Astrocyte (in vitro differentiated cells and primary cell): ENCODE measurements around the gene FILIP1L. TPM values are rescaled to one million over a fixed set of nuclear protein-coding genes. Genes with fewer than 3 reads are reported as not detected.

Experiments
- DNase-seq: peaks from one replicate; pipeline ENCODE4 v3.0.0-alpha.2; 2010; ENCODE audit warnings: low read depth
- FAIRE-seq: peaks from 2 replicates; lab custom pipeline; 2011; peaks lifted over from hg19 to GRCh38; lab: Jason Lieb, UNC
- H2AFZ ChIP-seq: 2 replicates; pipeline ENCODE4 v1.6.0; 2012; ENCODE audit warnings: low read depth, low read length, inconsistent platforms
- H3K27ac ChIP-seq: 2 replicates; pipeline ENCODE4 v1.5.1; 2011; ENCODE audit warnings: low read depth, low read length, inconsistent platforms
- H3K27me3 ChIP-seq: 2 replicates; pipeline ENCODE4 v1.6.0; 2011; ENCODE audit warnings: low read length, inconsistent platforms; ENCODE audit not compliant: insufficient read depth
- H3K36me3 ChIP-seq: 2 replicates; pipeline ENCODE4 v1.5.1; 2011; ENCODE audit warnings: low read length, inconsistent platforms; ENCODE audit not compliant: insufficient read depth
- H3K4me1 ChIP-seq: 2 replicates; pipeline ENCODE4 v1.5.1; 2011; ENCODE audit warnings: low read length, inconsistent platforms; ENCODE audit not compliant: insufficient read depth
- H3K4me2 ChIP-seq: 2 replicates; pipeline ENCODE4 v1.6.0; 2012; ENCODE audit warnings: low read length, inconsistent platforms
- H3K4me3 ChIP-seq: 2 replicates; pipeline ENCODE4 v1.5.1; 2011; ENCODE audit warnings: low read depth, mild to moderate bottlenecking, low read length, inconsistent platforms; ENCODE audit not compliant: insufficient read depth
- H3K79me2 ChIP-seq: 2 replicates; pipeline ENCODE4 v1.6.0; 2012; ENCODE audit warnings: mild to moderate bottlenecking, low read length, inconsistent platforms; ENCODE audit not compliant: insufficient read depth
- H3K9ac ChIP-seq: 2 replicates; pipeline ENCODE4 v1.6.0; 2012; ENCODE audit warnings: mild to moderate bottlenecking, low read length, inconsistent platforms
- H3K9me3 ChIP-seq: 2 replicates; pipeline ENCODE4 v1.5.1; 2012; ENCODE audit warnings: low read depth, mild to moderate bottlenecking, low read length, inconsistent platforms; ENCODE audit not compliant: insufficient read depth
- H4K20me1 ChIP-seq: 2 replicates; pipeline ENCODE4 v1.6.0; 2012; ENCODE audit warnings: low read length, inconsistent platforms; ENCODE audit not compliant: insufficient read depth
- H3K27ac Mint-ChIP-seq: one replicate; pipeline ENCODE4 v1.8.0; 2021; ENCODE audit warnings: mild to moderate bottlenecking, mixed read lengths; ENCODE audit not compliant: unreplicated experiment
- H3K27me3 Mint-ChIP-seq: one replicate; pipeline ENCODE4 v1.8.0; 2021; ENCODE audit warnings: low read depth, mixed read lengths; ENCODE audit not compliant: unreplicated experiment
- H3K36me3 Mint-ChIP-seq: one replicate; pipeline ENCODE4 v1.8.0; 2021; ENCODE audit warnings: low read depth, mixed read lengths; ENCODE audit not compliant: unreplicated experiment
- H3K4me1 Mint-ChIP-seq: one replicate; pipeline ENCODE4 v1.8.0; 2021; ENCODE audit warnings: low read depth, mixed read lengths; ENCODE audit not compliant: unreplicated experiment
- H3K4me3 Mint-ChIP-seq: one replicate; pipeline ENCODE4 v1.8.0; 2021; ENCODE audit warnings: mild to moderate bottlenecking, moderate library complexity, mixed read lengths; ENCODE audit not compliant: unreplicated experiment
- H3K9me3 Mint-ChIP-seq: one replicate; pipeline ENCODE4 v1.8.0; 2021; ENCODE audit warnings: mild to moderate bottlenecking, mixed read lengths; ENCODE audit not compliant: unreplicated experiment
- CTCF ChIP-seq: IDR thresholded peaks from 2 replicates; pipeline ENCODE4 v1.5.1; 2011; ENCODE audit warnings: low read depth, mild to moderate bottlenecking, inconsistent platforms, low read length, moderate library complexity; ENCODE audit not compliant: insufficient read depth
- EZH2 ChIP-seq: IDR thresholded peaks from 2 replicates; pipeline ENCODE4 v1.6.1; 2012; ENCODE audit warnings: mild to moderate bottlenecking, low read length, inconsistent platforms; ENCODE audit not compliant: insufficient read depth
- total RNA-seq: library from RNA; stranded (reverse); gene quantifications from 2 replicates; pipeline ENCODE4 v1.2.1, GENCODE V29; 2021

FILIP1L gene
- total RNA-seq, 1 donor from 2014 or later = 209 TPM

DNA sequence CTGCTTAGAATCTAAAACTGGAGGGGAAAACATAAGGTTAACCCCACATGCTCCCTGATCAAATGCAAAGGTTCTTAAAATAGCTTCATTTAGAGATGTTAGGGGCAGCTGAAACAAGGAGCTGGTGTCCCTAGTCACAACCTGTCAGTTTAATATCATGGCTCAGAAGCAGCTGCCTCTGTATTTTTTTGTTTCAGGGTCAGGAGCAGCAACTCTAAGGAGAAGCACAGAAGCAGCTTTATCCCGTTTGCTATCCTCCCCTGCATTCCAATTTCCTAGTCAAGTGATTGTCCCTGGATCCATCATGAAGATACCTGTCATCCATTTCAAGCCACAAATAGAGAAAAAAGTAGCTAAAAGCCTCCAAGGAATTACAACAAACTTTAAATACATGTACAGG is 4.1 kb downstream of the FILIP1L start:
- H3K9ac ChIP-seq = no peak overlapping the region
- H4K20me1 ChIP-seq = no peaks in the 10 kb centered on the region
- no peaks in the 10 kb centered on the region for H3K36me3 ChIP-seq
- no peak overlapping the region for H2AFZ ChIP-seq
- H3K4me1 ChIP-seq = peaks cover 7% of the 10 kb centered on the region
- no peaks in the 10 kb centered on the region for H3K79me2 ChIP-seq
- no peaks in the 10 kb centered on the region for H3K9me3 Mint-ChIP-seq
- no peaks in the 10 kb centered on the region for H3K36me3 Mint-ChIP-seq
- H3K4me3 ChIP-seq = no peak overlapping the region
- FAIRE-seq = no peak
- H3K4me2 ChIP-seq = no peak overlapping the region
- no peak overlapping the region for H3K27ac ChIP-seq
- no peaks in the 10 kb centered on the region for H3K27me3 ChIP-seq
- H3K4me3 Mint-ChIP-seq = no peak overlapping the region
- no peak for DNase-seq
- no peaks in the 10 kb centered on the region for H3K27me3 Mint-ChIP-seq
- H3K27ac Mint-ChIP-seq = no peak overlapping the region
- H3K4me1 Mint-ChIP-seq = peaks cover 25% of the 10 kb centered on the region
- TF ChIP-seq CTCF = no peak
- no peak for TF ChIP-seq EZH2
- no peaks in the 10 kb centered on the region for H3K9me3 ChIP-seq

DNA sequence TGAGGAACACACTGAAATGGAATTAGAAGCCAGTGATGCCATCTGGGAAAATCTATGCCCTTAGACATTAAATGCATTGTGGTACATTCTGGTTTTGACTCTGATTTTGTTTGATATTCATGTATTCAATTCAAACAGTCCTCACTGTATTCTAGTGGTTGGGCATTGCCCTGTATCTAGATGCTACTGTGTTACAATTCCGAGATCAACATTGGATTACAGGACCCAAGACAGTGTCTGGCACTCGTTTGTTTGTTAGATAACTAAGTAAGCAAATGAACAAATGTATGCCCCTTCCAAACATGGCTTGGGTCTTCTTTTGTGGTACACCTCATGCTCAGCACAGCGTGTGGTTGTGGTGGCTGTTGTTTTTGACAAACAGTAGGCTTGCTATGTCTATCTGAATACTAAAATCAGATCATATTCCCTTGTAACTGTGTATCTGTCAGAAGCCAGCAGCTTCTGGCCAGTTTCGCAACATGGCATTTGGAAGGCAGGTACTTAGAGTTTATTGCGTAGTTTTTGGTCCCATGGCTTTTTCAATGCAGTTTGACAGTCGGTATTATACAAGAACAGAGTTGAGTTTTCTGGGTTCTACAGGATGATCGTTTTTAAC is 5.7 kb downstream of the FILIP1L start:
- H3K4me3 ChIP-seq = no peak overlapping the region
- H3K4me2 ChIP-seq = no peak overlapping the region
- no peak overlapping the region for H3K9ac ChIP-seq
- no peak overlapping the region for H3K4me3 Mint-ChIP-seq
- FAIRE-seq (no peak), DNase-seq (no peak)
- peaks cover 17% of the 10 kb centered on the region for H3K4me1 ChIP-seq
- no peak overlapping the region for H3K27ac ChIP-seq
- H3K36me3 Mint-ChIP-seq = no peaks in the 10 kb centered on the region
- H3K27me3 ChIP-seq = no peaks in the 10 kb centered on the region
- no peaks in the 10 kb centered on the region for H3K79me2 ChIP-seq
- H3K27ac Mint-ChIP-seq = no peak overlapping the region
- no peak overlapping the region for H2AFZ ChIP-seq
- TF ChIP-seq CTCF (no peak), EZH2 (no peak)
- H3K9me3 Mint-ChIP-seq = no peaks in the 10 kb centered on the region
- peaks cover 36% of the 10 kb centered on the region for H3K4me1 Mint-ChIP-seq
- H3K36me3 ChIP-seq = no peaks in the 10 kb centered on the region
- H3K27me3 Mint-ChIP-seq = no peaks in the 10 kb centered on the region
- H3K9me3 ChIP-seq = no peaks in the 10 kb centered on the region
- H4K20me1 ChIP-seq = no peaks in the 10 kb centered on the region

DNA sequence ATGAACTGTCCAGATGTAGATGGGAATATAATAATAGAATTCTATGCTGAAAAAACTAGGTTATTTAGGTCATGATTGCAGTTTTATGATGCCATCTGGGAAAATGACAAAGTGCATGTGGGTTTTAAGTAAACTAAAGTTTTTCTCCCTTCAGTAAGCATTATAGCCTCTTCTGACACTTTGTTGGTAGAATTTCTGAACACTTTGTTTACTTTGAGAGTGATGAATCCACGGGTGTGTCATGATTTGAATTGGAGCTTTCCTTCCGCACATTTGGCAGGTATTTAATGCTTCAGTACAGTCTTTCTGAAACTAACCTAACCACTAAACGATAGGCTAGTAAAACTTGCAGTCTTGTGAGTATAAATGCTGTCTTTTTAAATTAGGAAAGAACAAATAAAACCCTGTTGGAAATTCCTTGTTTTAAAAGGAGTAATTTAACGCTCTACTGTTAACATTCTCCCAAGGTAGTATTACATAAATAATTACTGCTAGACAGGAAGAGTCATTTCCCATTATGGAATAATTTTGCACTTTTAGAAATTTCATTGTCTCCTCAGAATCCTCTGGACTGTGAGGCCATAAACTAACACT is 7.0 kb downstream of the FILIP1L start:
- FAIRE-seq = no peak
- H3K9me3 Mint-ChIP-seq = no peaks in the 10 kb centered on the region
- H3K27me3 ChIP-seq = no peaks in the 10 kb centered on the region
- no peaks in the 10 kb centered on the region for H3K9me3 ChIP-seq
- peaks cover 17% of the 10 kb centered on the region for H3K4me1 ChIP-seq
- H3K9ac ChIP-seq = no peak overlapping the region
- H3K27me3 Mint-ChIP-seq = no peaks in the 10 kb centered on the region
- peaks cover 41% of the 10 kb centered on the region for H3K4me1 Mint-ChIP-seq
- H4K20me1 ChIP-seq = no peaks in the 10 kb centered on the region
- no peaks in the 10 kb centered on the region for H3K36me3 ChIP-seq
- H3K36me3 Mint-ChIP-seq = no peaks in the 10 kb centered on the region
- H3K4me3 Mint-ChIP-seq = no peak overlapping the region
- H3K79me2 ChIP-seq = no peaks in the 10 kb centered on the region
- H3K4me3 ChIP-seq = no peak overlapping the region
- H3K27ac ChIP-seq = no peak overlapping the region
- peak overlapping the region; percentile 20 for H3K27ac Mint-ChIP-seq
- no peak overlapping the region for H2AFZ ChIP-seq
- peak; percentile 67 for DNase-seq
- TF ChIP-seq CTCF (no peak), EZH2 (no peak)
- no peak overlapping the region for H3K4me2 ChIP-seq
